GM23338 (cell line): ENCODE results near the gene EYS. TPM values are rescaled to one million over a fixed set of nuclear protein-coding genes. Genes with fewer than 3 reads are reported as not detected.

ENCODE experiments used
- ATAC-seq: fragments of 200-7000 bp; cut with Tn5 transposase; 3 replicates; pipeline ENCODE4 v1.9.1; 2020
- DNase-seq: peaks from one replicate; pipeline ENCODE4 v3.0.0-alpha.2; 2015; ENCODE audit warnings: low spot score
- H2AFZ ChIP-seq: fragments of 200-600 bp; sonication (generic); 2 replicates; pipeline ENCODE4 v1.8.0; 2016; ENCODE audit warnings: antibody characterized with exemption, mild to moderate bottlenecking, moderate library complexity
- H3F3A ChIP-seq: fragments of 200-600 bp; sonication (generic); replicated peaks from 2 replicates; pipeline ENCODE4 v1.8.0; 2017; ENCODE audit warnings: antibody characterized with exemption, mixed run types, low read depth
- H3K27ac ChIP-seq: fragments of 200-600 bp; sonication (generic); 2 replicates; pipeline ENCODE4 v1.6.1; 2016; ENCODE audit warnings: low read depth
- H3K27me3 ChIP-seq: fragments of 200-600 bp; sonication (generic); 2 replicates; pipeline ENCODE4 v1.8.0; 2016; ENCODE audit warnings: mild to moderate bottlenecking, mixed run types, moderate library complexity; ENCODE audit not compliant: insufficient read depth
- H3K36me3 ChIP-seq: fragments of 200-600 bp; sonication (generic); 2 replicates; pipeline ENCODE4 v1.8.0; 2016; ENCODE audit warnings: mild to moderate bottlenecking; ENCODE audit not compliant: insufficient read depth
- H3K4me1 ChIP-seq: fragments of 200-600 bp; sonication (generic); 2 replicates; pipeline ENCODE4 v1.8.0; 2016; ENCODE audit warnings: mild to moderate bottlenecking, moderate library complexity; ENCODE audit not compliant: insufficient read depth
- H3K4me2 ChIP-seq: fragments of 200-600 bp; sonication (generic); 2 replicates; pipeline ENCODE4 v1.7.1; 2017; ENCODE audit warnings: mixed run types
- H3K4me3 ChIP-seq: fragments of 200-600 bp; sonication (generic); 2 replicates; pipeline ENCODE4 v1.6.1; 2016; ENCODE audit warnings: mixed run types
- H3K79me2 ChIP-seq: fragments of 200-600 bp; sonication (generic); replicated peaks from 2 replicates; pipeline ENCODE4 v1.8.0; 2017; ENCODE audit warnings: mild to moderate bottlenecking; ENCODE audit not compliant: insufficient read depth
- H3K9me2 ChIP-seq: fragments of 200-600 bp; sonication (generic); 2 replicates; pipeline ENCODE4 v1.8.0; 2017; ENCODE audit not compliant: insufficient read depth
- H4K20me1 ChIP-seq: fragments of 200-600 bp; sonication (generic); replicated peaks from 2 replicates; pipeline ENCODE4 v1.8.0; 2017; ENCODE audit warnings: mild to moderate bottlenecking; ENCODE audit not compliant: insufficient read depth
- H3K27ac Mint-ChIP-seq: 2 replicates; pipeline ENCODE4 v1.8.0; 2020; ENCODE audit warnings: inconsistent platforms, mild to moderate bottlenecking, moderate library complexity, mixed read lengths
- H3K27me3 Mint-ChIP-seq: 3 replicates; pipeline ENCODE4 v1.8.0; 2022; ENCODE audit warnings: low read depth, mild to moderate bottlenecking, moderate library complexity, mixed read lengths, inconsistent platforms; ENCODE audit not compliant: insufficient read depth, poor library complexity
- H3K36me3 Mint-ChIP-seq: 3 replicates; pipeline ENCODE4 v1.8.0; 2021; ENCODE audit warnings: low read depth, mild to moderate bottlenecking, inconsistent platforms, moderate library complexity, mixed read lengths
- H3K4me1 Mint-ChIP-seq: 3 replicates; pipeline ENCODE4 v1.8.0; 2020; ENCODE audit warnings: mild to moderate bottlenecking, inconsistent platforms, mixed read lengths
- H3K4me3 Mint-ChIP-seq: 3 replicates; pipeline ENCODE4 v1.8.0; 2021; ENCODE audit warnings: moderate library complexity, mild to moderate bottlenecking, inconsistent platforms, mixed read lengths
- H3K9me3 Mint-ChIP-seq: 3 replicates; pipeline ENCODE4 v1.8.0; 2020; ENCODE audit warnings: moderate library complexity, mild to moderate bottlenecking, inconsistent platforms, mixed read lengths
- EZH2 ChIP-seq: fragments of 200-600 bp; sonication (generic); IDR thresholded peaks from one replicate; pipeline ENCODE4 v1.8.0; 2017; ENCODE audit warnings: antibody characterized with exemption, mild to moderate bottlenecking, low read depth; ENCODE audit not compliant: unreplicated experiment
- EZH2phosphoT487 ChIP-seq: fragments of 200-600 bp; sonication (generic); IDR thresholded peaks from one replicate; pipeline ENCODE4 v1.8.1; 2018; ENCODE audit warnings: antibody characterized with exemption; ENCODE audit not compliant: unreplicated experiment
- POLR2AphosphoS5 ChIP-seq: IDR thresholded peaks from 2 replicates; pipeline ENCODE4 v1.6.1; 2016; ENCODE audit warnings: antibody characterized with exemption, low read depth
- STAT1 ChIP-seq: IDR thresholded peaks from one replicate; pipeline ENCODE4 v1.6.1; 2016; ENCODE audit warnings: antibody characterized with exemption; ENCODE audit not compliant: unreplicated experiment
- ZNF114 ChIP-seq: fragments of 250-450 bp; sonication (Bioruptor Pico); IDR thresholded peaks from 2 replicates; pipeline ENCODE4 v1.5.0; 2020; ENCODE audit warnings: mild to moderate bottlenecking, moderate library complexity
- ZNF331 ChIP-seq: fragments of 250-450 bp; sonication (Bioruptor Pico); IDR thresholded peaks from 2 replicates; pipeline ENCODE4 v1.5.0; 2020; ENCODE audit warnings: low read depth, mild to moderate bottlenecking, moderate library complexity
- polyA plus RNA-seq: library from polyadenylated mRNA; unstranded; fragments of >200 nt; fragmentation: Nextera tagmentation; extraction: Ambion mirVana; gene quantifications from 2 replicates; pipeline ENCODE4 v1.2.1, GENCODE V29; 2016
- total RNA-seq: library from RNA; depleted of rRNA; stranded (reverse); fragments of >200 nt; shearing (Covaris generic); gene quantifications from 2 replicates; pipeline ENCODE4 v1.2.3, GENCODE V29; 2014
- TF ChIP-seq, protein P1 (sequence below): IDR thresholded peaks from 2 replicates; pipeline ENCODE4 v1.6.1; 2016; ENCODE audit warnings: antibody characterized with exemption
- TF ChIP-seq, protein P2 (sequence below), 2 experiments: fragments of 200-600 bp in 1 of 2; sonication (generic) in 1 of 2; conservative IDR thresholded peaks; 2 replicates each; pipeline versions ENCODE4 v1.5.1 to v1.6.1; 2016 to 2017; ENCODE audit warnings: antibody characterized with exemption in 2 of 2, low read depth in 2 of 2, mild to moderate bottlenecking in 2 of 2, moderate library complexity in 1 of 2
- TF ChIP-seq, protein P3 (sequence below): IDR thresholded peaks from one replicate; pipeline ENCODE4 v1.6.1; 2018; ENCODE audit warnings: antibody characterized with exemption; ENCODE audit not compliant: unreplicated experiment
- TF ChIP-seq, protein P4 (sequence below): fragments of 250-450 bp; sonication (Bioruptor Pico); IDR thresholded peaks from 2 replicates; pipeline ENCODE4 v1.5.0; 2020; ENCODE audit warnings: mild to moderate bottlenecking, moderate library complexity

The EYS gene
- total and polyA plus RNA-seq, 2 experiments from 2014 or later, result 0.38 to 0.52 TPM

DNA sequence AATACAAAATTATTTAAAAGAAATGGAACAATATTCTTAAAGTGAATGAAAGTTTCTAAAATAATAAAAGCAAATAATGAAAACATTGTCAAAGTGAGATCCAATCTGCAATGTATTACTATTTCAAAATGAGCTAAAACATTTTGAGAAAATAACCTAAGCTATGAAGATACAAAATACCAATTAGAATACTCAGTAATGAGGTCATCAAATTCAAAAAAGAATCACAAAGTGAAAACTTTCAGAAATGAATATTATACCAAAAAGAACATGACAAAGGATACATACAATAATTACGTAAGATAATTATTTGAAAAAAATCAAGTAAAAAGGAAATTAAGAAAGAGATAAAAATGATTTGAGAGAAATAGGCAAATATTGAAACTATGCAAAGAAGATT lies 634.5 kb downstream of the EYS start (continued):
- TF ChIP-seq, protein P1, sequence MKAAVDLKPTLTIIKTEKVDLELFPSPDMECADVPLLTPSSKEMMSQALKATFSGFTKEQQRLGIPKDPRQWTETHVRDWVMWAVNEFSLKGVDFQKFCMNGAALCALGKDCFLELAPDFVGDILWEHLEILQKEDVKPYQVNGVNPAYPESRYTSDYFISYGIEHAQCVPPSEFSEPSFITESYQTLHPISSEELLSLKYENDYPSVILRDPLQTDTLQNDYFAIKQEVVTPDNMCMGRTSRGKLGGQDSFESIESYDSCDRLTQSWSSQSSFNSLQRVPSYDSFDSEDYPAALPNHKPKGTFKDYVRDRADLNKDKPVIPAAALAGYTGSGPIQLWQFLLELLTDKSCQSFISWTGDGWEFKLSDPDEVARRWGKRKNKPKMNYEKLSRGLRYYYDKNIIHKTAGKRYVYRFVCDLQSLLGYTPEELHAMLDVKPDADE, result no peak
- no peak for TF ChIP-seq EZH2
- TF ChIP-seq ZNF114 (CRISPR knock-in tag), result no peak
- TF ChIP-seq, protein P2, sequence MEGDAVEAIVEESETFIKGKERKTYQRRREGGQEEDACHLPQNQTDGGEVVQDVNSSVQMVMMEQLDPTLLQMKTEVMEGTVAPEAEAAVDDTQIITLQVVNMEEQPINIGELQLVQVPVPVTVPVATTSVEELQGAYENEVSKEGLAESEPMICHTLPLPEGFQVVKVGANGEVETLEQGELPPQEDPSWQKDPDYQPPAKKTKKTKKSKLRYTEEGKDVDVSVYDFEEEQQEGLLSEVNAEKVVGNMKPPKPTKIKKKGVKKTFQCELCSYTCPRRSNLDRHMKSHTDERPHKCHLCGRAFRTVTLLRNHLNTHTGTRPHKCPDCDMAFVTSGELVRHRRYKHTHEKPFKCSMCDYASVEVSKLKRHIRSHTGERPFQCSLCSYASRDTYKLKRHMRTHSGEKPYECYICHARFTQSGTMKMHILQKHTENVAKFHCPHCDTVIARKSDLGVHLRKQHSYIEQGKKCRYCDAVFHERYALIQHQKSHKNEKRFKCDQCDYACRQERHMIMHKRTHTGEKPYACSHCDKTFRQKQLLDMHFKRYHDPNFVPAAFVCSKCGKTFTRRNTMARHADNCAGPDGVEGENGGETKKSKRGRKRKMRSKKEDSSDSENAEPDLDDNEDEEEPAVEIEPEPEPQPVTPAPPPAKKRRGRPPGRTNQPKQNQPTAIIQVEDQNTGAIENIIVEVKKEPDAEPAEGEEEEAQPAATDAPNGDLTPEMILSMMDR (conservative IDR thresholded peaks at IDR 0.05; ENCODE audit: low read depth in 2 of 2), result no peak
- no peak for TF ChIP-seq ZNF331 (CRISPR knock-in tag)
- no peak for TF ChIP-seq POLR2AphosphoS5
- no peak for TF ChIP-seq EZH2phosphoT487
- TF ChIP-seq STAT1, result no peak
- TF ChIP-seq, protein P3, sequence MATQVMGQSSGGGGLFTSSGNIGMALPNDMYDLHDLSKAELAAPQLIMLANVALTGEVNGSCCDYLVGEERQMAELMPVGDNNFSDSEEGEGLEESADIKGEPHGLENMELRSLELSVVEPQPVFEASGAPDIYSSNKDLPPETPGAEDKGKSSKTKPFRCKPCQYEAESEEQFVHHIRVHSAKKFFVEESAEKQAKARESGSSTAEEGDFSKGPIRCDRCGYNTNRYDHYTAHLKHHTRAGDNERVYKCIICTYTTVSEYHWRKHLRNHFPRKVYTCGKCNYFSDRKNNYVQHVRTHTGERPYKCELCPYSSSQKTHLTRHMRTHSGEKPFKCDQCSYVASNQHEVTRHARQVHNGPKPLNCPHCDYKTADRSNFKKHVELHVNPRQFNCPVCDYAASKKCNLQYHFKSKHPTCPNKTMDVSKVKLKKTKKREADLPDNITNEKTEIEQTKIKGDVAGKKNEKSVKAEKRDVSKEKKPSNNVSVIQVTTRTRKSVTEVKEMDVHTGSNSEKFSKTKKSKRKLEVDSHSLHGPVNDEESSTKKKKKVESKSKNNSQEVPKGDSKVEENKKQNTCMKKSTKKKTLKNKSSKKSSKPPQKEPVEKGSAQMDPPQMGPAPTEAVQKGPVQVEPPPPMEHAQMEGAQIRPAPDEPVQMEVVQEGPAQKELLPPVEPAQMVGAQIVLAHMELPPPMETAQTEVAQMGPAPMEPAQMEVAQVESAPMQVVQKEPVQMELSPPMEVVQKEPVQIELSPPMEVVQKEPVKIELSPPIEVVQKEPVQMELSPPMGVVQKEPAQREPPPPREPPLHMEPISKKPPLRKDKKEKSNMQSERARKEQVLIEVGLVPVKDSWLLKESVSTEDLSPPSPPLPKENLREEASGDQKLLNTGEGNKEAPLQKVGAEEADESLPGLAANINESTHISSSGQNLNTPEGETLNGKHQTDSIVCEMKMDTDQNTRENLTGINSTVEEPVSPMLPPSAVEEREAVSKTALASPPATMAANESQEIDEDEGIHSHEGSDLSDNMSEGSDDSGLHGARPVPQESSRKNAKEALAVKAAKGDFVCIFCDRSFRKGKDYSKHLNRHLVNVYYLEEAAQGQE, result no peak

DNA sequence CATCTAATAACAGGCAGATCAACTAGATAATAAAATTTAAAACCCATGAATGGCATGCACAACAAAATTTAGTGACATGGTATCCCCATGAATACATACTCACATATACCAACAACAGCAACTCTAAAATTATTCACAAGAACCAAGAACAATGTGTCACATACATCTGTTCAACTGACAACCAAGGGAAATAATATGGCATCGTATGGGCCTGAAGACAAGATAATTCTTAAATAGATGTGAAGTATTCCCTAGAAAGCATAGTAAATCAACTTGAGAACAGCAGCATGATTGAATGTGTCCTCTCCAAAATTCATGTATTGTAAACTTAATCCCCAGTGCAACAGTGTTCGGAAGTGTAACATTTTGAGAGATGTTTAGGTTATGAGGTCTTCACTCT lies 635.5 kb downstream of the EYS start:
- Mint-ChIP-seq H3K4me1 (no peaks in the 10 kb centered on the region), H3K36me3 (no peaks in the 10 kb centered on the region), H3K4me3 (no peak overlapping the region), H3K9me3 (no peaks in the 10 kb centered on the region; the same call in 1 of the 3 replicates), H3K27me3 (no peaks in the 10 kb centered on the region), H3K27ac (no peak overlapping the region)
- no peak overlapping the region for H3K27ac ChIP-seq
- H3K4me1 ChIP-seq, result no peaks in the 10 kb centered on the region
- DNase-seq, result no peak
- no peaks in the 10 kb centered on the region for H3F3A ChIP-seq
- no peaks in the 10 kb centered on the region for H3K27me3 ChIP-seq
- H3K79me2 ChIP-seq, result no peaks in the 10 kb centered on the region
- H3K9me2 ChIP-seq, result no peaks in the 10 kb centered on the region
- no peak for ATAC-seq
- H3K36me3 ChIP-seq, result no peaks in the 10 kb centered on the region
- no peak overlapping the region for H3K4me3 ChIP-seq
- no peak overlapping the region for H2AFZ ChIP-seq
- H3K4me2 ChIP-seq, result no peak overlapping the region
- H4K20me1 ChIP-seq, result no peaks in the 10 kb centered on the region
- TF ChIP-seq EZH2 (no peak), POLR2AphosphoS5 (no peak), ZNF114 (CRISPR knock-in tag) (no peak)
- TF ChIP-seq, protein P4, sequence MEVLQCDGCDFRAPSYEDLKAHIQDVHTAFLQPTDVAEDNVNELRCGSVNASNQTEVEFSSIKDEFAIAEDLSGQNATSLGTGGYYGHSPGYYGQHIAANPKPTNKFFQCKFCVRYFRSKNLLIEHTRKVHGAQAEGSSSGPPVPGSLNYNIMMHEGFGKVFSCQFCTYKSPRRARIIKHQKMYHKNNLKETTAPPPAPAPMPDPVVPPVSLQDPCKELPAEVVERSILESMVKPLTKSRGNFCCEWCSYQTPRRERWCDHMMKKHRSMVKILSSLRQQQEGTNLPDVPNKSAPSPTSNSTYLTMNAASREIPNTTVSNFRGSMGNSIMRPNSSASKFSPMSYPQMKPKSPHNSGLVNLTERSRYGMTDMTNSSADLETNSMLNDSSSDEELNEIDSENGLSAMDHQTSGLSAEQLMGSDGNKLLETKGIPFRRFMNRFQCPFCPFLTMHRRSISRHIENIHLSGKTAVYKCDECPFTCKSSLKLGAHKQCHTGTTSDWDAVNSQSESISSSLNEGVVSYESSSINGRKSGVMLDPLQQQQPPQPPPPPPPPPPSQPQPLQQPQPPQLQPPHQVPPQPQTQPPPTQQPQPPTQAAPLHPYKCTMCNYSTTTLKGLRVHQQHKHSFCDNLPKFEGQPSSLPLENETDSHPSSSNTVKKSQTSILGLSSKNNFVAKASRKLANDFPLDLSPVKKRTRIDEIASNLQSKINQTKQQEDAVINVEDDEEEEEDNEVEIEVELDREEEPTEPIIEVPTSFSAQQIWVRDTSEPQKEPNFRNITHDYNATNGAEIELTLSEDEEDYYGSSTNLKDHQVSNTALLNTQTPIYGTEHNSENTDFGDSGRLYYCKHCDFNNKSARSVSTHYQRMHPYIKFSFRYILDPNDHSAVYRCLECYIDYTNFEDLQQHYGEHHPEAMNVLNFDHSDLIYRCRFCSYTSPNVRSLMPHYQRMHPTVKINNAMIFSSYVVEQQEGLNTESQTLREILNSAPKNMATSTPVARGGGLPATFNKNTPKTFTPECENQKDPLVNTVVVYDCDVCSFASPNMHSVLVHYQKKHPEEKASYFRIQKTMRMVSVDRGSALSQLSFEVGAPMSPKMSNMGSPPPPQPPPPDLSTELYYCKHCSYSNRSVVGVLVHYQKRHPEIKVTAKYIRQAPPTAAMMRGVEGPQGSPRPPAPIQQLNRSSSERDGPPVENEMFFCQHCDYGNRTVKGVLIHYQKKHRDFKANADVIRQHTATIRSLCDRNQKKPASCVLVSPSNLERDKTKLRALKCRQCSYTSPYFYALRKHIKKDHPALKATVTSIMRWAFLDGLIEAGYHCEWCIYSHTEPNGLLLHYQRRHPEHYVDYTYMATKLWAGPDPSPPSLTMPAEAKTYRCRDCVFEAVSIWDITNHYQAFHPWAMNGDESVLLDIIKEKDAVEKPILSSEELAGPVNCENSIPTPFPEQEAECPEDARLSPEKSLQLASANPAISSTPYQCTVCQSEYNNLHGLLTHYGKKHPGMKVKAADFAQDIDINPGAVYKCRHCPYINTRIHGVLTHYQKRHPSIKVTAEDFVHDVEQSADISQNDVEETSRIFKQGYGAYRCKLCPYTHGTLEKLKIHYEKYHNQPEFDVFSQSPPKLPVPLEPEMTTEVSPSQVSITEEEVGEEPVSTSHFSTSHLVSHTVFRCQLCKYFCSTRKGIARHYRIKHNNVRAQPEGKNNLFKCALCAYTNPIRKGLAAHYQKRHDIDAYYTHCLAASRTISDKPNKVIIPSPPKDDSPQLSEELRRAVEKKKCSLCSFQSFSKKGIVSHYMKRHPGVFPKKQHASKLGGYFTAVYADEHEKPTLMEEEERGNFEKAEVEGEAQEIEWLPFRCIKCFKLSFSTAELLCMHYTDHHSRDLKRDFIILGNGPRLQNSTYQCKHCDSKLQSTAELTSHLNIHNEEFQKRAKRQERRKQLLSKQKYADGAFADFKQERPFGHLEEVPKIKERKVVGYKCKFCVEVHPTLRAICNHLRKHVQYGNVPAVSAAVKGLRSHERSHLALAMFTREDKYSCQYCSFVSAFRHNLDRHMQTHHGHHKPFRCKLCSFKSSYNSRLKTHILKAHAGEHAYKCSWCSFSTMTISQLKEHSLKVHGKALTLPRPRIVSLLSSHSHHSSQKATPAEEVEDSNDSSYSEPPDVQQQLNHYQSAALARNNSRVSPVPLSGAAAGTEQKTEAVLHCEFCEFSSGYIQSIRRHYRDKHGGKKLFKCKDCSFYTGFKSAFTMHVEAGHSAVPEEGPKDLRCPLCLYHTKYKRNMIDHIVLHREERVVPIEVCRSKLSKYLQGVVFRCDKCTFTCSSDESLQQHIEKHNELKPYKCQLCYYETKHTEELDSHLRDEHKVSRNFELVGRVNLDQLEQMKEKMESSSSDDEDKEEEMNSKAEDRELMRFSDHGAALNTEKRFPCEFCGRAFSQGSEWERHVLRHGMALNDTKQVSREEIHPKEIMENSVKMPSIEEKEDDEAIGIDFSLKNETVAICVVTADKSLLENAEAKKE (CRISPR knock-in tag), result no peak
- TF ChIP-seq, protein P2 (conservative IDR thresholded peaks at IDR 0.05; ENCODE audit: low read depth in 2 of 2), result no peak
